ENCODE results near the gene EDDM3A.

- TF ChIP-seq CTCF (conservative IDR thresholded peaks at IDR 0.05) (no peak), EZH2 (IDR thresholded peaks at IDR 0.05; ENCODE audit: low read depth) (no peak)
Observed at GRCh38 chr14:20781803-20782202, 36.1 kb downstream of the EDDM3A start.

Measured in PC-9 (cell line).